NCI-H82 treated with DMSO at 0.1 percent for 48 hours (cell line): ENCODE measurements around the gene IFITM1.
"Not testable (repeated sequence)": the region's sequence is repeated elsewhere in the genome, so short reads cannot be mapped to it uniquely, and the experiment has no call there.

Experiments
- DNase-seq: peaks from one replicate; lab custom pipeline; 2025; ENCODE audit not compliant: unreplicated experiment; lab: John Stamatoyannopoulos, UW

Gene IFITM1

GRCh38 chr11:325796-326591 lies 12.2 kb downstream of the IFITM1 start:
- no peak for DNase-seq

GRCh38 chr11:326592-326841 lies 12.7 kb downstream of the IFITM1 start:
- no peak for DNase-seq

- no peak for DNase-seq
Observed at GRCh38 chr11:326842-327580, 13.2 kb downstream of the IFITM1 start.

- DNase-seq, result no peak
Observed at GRCh38 chr11:327581-327923, 13.7 kb downstream of the IFITM1 start.

GRCh38 chr11:328012-328411 lies 14.2 kb downstream of the IFITM1 start:
- no peak for DNase-seq

GRCh38 chr11:328516-329100 lies 14.8 kb downstream of the IFITM1 start:
- DNase-seq, result not testable (repeated sequence)

GRCh38 chr11:329886-330253 lies 16.0 kb downstream of the IFITM1 start:
- DNase-seq, result no peak

- no peak for DNase-seq
Observed at GRCh38 chr11:330307-330693, 16.5 kb downstream of the IFITM1 start.

- DNase-seq, result no peak
Observed at GRCh38 chr11:330694-331357, 17.0 kb downstream of the IFITM1 start.

GRCh38 chr11:331358-332060 lies 17.7 kb downstream of the IFITM1 start:
- DNase-seq, result no peak

- DNase-seq, result no peak
Observed at GRCh38 chr11:332651-333480, 19.0 kb downstream of the IFITM1 start.

- DNase-seq, result not testable (repeated sequence)
Observed at GRCh38 chr11:333616-334263, 19.9 kb downstream of the IFITM1 start.

- DNase-seq, result no peak
Observed at GRCh38 chr11:334264-334994, 20.6 kb downstream of the IFITM1 start.

GRCh38 chr11:335779-336658 lies 22.2 kb downstream of the IFITM1 start:
- no peak for DNase-seq

GRCh38 chr11:336659-337198 lies 22.9 kb downstream of the IFITM1 start:
- DNase-seq, result no peak

- DNase-seq, result no peak
Observed at GRCh38 chr11:337711-338110, 23.9 kb downstream of the IFITM1 start.

GRCh38 chr11:339963-340362 lies 26.1 kb downstream of the IFITM1 start:
- DNase-seq, result no peak
